ENCODE results near the gene ZNF768.
"Not testable (repeated sequence)": the region's sequence is repeated elsewhere in the genome, so short reads cannot be mapped to it uniquely, and the experiment has no call there.

DNA sequence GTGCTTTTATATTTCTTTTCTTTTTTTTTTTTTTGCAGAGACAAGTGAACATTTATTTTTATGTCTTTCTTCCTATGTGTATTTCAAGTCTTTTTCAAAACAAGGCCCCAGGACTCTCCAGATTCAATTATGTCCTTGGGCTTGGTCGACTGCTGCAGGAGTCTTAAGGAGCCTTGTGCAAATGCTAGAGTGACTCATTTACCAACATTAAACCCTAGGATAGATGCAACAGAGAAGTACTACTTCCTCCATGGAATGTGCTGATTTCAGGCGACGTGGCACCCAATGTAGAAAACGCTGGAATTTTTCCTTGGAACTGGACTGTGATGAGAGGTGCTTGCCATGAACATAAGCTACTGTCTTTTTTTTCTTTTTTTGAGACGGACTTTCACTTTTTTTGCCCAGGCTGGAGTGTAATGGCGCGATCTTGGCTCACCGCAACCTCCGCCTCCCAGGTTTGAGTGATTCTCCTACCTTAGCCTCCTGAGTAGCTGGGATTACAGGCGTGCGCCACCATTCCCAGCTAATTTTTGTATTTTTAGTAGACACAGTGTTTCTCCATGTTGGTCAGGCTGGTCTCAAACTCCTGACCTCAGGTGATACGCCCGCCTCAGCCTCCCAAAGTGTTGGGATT lies 10.1 kb upstream of the ZNF768 start:
- TF ChIP-seq CTCF (conservative IDR thresholded peaks at IDR 0.05; ENCODE audit: low read length); EZH2phosphoT487 (IDR thresholded peaks at IDR 0.05; ENCODE audit: borderline replicate concordance, low read depth, low read length): not testable (repeated sequence)

Measured in OCI-LY7 (cell line).